SU-DHL-6 (cell line): ENCODE measurements around the gene MOAP1.
"Not testable (repeated sequence)": the region's sequence is repeated elsewhere in the genome, so short reads cannot be mapped to it uniquely, and the experiment has no call there.

Experiments used
- CTCF ChIP-seq: fragments of 200-600 bp; sonication (generic); IDR thresholded peaks from one replicate; pipeline ENCODE4 v1.5.1; 2017; ENCODE audit warnings: antibody characterized with exemption, mild to moderate bottlenecking, low read length, moderate library complexity; ENCODE audit not compliant: insufficient read depth, poor library complexity, severe bottlenecking
- EZH2phosphoT487 ChIP-seq: fragments of 200-600 bp; sonication (generic), shearing (Covaris generic); conservative IDR thresholded peaks from 2 replicates; pipeline ENCODE4 v1.6.1; 2018; ENCODE audit warnings: mild to moderate bottlenecking, antibody characterized with exemption, low read length, moderate library complexity, mixed read lengths

GRCh38 chr14:93174731-93175130 is 10.0 kb downstream of the MOAP1 start:
- TF ChIP-seq CTCF, EZH2phosphoT487: not testable (repeated sequence)
